ENCODE results near the gene HSD17B3. TPM values are rescaled to one million over a fixed set of nuclear protein-coding genes. Genes with fewer than 3 reads are reported as not detected.
"Not testable (repeated sequence)": the region's sequence is repeated elsewhere in the genome, so short reads cannot be mapped to it uniquely, and the experiment has no call there.

The HSD17B3 gene
- 1 to 10 TPM in 1 of 3 donors, under 1 TPM in 1, not detected in 1; 0.73 to 1.7 TPM for polyA plus RNA-seq

DNA sequence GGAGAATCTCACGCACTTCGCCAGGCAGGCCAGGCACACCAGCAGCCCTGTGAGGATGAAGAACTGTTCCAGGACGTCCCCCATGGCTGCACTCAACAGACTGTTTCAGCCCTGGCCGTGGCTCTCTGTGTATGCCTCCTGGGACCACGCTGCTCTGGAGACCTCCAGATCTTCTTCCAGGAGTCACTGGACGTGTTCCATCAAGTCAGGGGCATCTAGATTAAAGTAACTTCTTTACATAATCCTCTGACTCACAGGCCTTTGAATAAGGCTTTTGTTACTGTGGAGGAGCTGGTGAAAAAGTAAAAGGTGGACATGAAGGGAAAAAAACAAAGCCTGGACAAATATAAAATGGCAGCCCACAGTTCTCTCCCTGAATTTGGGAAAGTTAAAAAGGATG, at the start of gene HSD17B3:
Gene HSD17B3 (minus strand): TSS at position 156 of the 400 bp plus-strand sequence. CDS start 72 bp downstream, at position 84.
- 81 to 86% (median 83%) methylated on average over 6 of the region's 6 CpGs for WGBS, 3 donors
- H3K27ac ChIP-seq (ENCODE audit: low read depth, low read length): no peak within 1 kb of the TSS

DNA sequence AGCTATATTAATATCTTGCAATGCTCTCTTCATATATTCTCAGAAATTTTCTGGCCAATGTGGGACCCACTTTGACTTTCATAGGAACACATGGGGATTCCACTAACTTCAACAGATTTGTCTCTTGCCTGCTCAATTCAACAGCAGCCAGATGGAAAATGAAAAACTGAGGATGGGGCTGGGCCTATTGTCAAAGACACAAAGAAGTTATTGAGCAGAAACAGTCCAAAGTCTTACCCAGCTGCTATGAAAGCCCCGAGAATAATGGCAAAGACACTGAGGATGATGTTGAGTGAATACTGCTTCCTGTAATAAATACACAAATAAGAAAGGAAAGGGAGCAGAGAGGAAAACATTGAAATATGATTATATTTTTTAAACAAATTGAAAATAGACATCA, 48.9 kb upstream of the HSD17B3 start:
- H3K27ac ChIP-seq (ENCODE audit: low read depth, low read length): no peak overlapping the region
- WGBS, 3 donors: 89 to 100% (median 93%) methylated on average over 1 of the region's 1 CpG

DNA sequence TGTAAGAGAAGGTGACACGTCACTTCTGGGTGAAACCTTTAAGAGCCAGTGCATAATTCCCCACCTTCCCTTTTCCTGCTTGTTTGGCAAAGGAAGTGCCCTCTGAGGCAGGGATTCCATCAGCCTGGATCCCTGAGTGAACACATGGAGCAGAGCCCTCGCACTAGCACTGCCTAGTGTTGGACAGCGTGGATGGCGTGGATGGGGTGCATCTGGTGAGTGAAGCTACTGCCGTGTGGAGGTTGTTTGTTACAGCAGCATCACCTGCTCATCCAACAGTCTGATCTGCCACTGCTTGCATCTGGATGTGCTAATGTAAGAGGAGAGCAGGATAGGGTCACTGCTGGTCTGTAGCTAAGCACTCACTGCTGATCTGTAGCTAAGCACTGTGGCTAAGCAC, 46.3 kb upstream of the HSD17B3 start:
- WGBS, 3 donors: 96 to 99% (median 98%) methylated on average over 5 of the region's 5 CpGs
- H3K27ac ChIP-seq (ENCODE audit: low read depth, low read length): no peak overlapping the region

DNA sequence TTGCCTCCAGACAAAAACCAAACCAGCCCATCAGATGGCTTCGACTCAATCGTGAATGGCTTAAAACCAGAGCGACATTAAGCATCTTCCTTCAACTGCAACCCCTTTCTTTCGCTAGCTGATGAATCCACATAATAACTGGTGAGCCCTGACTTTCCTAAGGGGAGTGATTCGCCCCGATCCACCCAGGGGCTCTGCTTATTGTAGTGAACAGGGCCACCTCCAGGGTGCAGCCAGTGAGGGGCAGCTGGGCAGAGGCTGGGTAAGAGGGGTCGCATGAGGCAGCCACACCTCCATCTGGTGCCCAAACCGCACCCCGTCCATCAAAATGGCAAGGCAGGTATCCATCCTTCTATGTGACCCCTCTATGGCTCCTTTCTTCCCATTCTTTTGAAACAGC, 43.6 kb upstream of the HSD17B3 start:
- H3K27ac ChIP-seq (ENCODE audit: low read depth, low read length): no peak overlapping the region

DNA sequence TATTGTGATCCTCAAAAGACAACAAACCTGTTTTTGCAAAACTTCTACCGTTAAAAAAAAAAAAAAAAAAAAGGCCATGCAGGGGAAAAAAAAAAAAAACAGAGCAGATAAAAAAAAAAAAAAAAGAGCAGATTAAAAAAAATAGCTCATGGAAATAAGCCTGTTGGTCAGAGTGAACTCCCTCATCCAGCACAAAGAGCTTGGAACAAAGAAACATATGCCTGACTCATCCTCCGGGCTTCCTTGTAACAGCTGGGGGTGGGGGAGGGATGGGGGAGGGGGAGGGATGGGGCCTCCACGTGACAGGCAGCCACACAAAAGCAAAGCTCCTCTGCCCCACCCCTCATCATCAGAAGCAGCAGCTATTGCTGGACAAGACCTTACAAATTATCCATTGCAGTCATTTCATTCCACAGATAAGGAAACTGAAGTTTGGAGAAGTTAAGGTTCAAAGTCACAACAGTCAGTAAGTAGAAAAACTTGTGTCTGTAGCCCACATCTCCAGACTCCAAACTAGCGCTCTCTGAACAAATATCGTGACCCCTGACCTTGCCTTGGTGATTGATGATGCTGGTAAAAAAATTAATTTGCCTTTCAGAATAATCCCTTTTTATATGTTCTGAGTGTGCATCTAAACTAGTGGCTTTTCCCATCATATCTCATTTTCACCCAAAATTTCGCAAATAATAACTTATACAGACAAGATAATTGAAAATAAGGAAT, 42.6 kb upstream of the HSD17B3 start:
- H3K27ac ChIP-seq (ENCODE audit: low read depth, low read length): no peak overlapping the region
- 46 to 52% (median 47%) methylated on average over 6 of the region's 6 CpGs for WGBS, 3 donors

More for the DNA sequence above, 43.6 kb upstream of the HSD17B3 start:
- 84 to 95% (median 93%) methylated on average over 9 of the region's 9 CpGs for WGBS, 3 donors

DNA sequence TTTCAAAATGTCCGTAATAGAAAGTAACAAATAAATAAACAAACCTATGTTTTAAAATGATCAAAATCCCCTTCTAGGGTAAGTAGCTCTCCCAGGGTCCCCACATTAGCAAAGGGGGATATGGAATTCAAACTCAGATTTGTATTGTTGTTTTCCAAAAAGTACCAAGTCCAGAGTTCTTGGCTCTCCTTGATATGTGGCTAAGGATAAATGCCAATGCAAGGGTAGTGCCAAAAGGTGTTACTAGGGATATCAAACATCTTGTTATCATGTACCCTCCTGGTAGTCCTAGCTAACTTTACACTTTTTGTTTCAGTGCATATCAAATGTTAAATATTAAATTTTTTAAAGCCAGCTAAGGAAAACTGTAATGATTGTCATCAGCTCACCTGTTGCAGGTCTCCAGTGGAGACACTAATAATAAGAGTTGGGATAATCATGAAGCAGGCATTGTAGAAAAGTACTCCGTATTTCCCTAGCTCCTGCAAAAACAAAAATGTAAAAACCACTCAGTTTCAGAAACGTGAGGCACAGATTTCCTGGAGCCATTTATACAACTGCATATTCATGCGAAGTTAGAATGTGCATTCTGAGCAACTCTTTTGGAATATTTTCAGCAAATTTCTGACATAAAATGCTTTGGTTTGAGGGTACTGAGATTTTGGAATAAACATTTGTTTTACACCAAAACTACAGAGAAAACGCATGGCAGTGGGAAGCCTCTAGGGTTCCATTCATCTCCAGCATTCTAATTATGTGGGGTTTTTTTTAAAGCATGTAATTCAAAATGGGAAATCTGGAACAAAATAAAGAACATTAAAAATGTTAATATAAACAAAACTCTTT, 41.8 kb upstream of the HSD17B3 start:
- H3K27ac ChIP-seq (ENCODE audit: low read depth, low read length): no peak overlapping the region
- 58 to 81% (median 70%) methylated on average over 5 of the region's 5 CpGs for WGBS, 3 donors

DNA sequence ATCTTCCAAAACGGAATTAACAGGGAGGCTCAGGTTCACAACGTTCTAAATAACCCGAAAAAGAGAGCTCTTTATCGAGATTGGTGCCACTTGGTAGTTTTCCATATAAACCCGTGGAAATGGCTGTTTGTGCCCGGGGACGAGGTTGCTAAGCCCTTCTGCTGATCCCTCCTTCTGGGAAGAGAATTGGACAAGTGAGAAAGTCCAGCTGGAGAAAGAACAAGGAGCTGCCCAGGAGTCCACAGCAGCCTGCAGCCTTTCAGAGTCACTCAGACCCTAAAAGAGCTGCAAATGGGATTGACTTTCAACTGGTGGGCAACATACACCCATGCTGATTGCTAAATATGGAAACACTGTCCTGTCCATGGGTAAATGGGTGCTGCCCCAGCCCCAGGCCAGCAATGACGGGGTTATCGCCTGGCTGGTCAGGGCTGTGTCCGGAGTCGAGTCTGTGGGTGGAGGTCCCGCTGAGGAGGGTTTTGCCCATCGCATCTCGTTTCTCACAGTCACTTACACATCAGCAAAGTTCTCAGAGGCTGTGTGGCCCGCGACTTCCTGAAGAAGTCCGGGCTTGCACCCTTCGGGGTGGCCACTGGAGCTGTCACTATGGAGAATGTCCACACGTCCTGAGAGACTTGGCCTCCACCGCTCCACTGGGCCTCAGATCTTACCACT, 40.7 kb upstream of the HSD17B3 start:
- no peak overlapping the region for H3K27ac ChIP-seq (ENCODE audit: low read depth, low read length)
- WGBS, 3 donors: 82 to 91% (median 89%) methylated on average over 20 of the region's 20 CpGs

DNA sequence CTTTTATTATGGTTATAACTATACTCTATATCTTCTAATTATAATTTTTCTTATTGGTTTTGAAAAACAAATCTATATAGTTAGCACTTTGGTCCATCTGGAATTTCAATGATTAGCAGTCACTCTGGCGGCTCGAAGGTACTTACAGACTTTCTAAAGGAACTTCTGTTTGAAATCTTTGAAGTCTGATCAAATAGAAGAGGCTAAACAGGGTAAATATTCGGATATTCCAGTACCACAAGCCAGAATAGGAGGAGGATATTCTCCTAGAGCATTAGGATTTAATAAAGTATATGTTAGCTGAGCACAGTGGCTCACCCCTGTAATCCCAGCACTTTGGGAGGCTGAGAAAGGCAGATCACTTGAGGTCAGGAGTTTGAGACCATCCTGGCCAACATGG, 38.7 kb upstream of the HSD17B3 start:
- 74 to 92% (median 92%) methylated on average over 3 of the region's 3 CpGs for WGBS, 3 donors
- no peak overlapping the region for H3K27ac ChIP-seq (ENCODE audit: low read depth, low read length)

DNA sequence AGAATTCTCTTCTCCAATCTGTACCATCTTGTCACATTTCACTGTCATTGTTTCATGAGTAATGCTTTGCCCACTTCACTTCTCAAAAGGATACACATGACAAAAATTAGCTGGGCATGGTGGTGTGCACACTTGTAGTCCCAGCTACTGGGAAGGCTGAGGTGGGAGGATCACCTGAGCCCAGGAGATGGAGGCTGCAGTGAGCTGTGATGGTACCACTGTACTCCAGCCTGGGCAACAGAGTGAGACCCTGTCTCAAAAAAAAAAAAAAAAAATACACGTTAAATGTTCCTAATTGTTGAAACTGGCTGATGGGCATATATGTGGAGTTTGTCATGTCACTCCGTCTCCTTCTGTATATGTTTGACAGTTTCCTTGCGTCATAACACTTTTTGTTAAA, 36.3 kb upstream of the HSD17B3 start:
- 92 to 99% (median 92%) methylated on average over 3 of the region's 3 CpGs for WGBS, 3 donors
- H3K27ac ChIP-seq (ENCODE audit: low read depth, low read length): no peak overlapping the region

DNA sequence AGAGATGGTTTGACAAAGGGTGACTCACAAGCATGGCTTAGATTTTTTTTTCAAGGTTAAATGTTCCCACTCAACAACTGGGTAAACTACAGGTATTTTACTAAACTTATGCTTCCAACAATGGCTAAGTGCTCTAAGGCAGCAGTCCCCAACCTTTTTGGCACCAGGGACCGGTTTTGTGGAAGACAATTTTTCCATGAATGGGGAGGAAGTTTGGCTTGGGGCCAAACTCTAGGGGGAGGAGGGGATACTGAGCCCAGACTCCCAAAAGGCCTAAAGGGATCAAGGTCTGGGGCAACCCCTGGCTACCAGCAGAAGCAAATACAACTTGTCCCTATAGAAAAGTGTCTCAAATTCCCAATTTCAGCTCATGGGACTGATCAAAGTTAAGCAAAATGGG, 32.0 kb upstream of the HSD17B3 start:
- 44 to 71% (median 61%) methylated on average over 1 of the region's 1 CpG for WGBS, 3 donors
- H3K27ac ChIP-seq (ENCODE audit: low read depth, low read length): no peak overlapping the region

DNA sequence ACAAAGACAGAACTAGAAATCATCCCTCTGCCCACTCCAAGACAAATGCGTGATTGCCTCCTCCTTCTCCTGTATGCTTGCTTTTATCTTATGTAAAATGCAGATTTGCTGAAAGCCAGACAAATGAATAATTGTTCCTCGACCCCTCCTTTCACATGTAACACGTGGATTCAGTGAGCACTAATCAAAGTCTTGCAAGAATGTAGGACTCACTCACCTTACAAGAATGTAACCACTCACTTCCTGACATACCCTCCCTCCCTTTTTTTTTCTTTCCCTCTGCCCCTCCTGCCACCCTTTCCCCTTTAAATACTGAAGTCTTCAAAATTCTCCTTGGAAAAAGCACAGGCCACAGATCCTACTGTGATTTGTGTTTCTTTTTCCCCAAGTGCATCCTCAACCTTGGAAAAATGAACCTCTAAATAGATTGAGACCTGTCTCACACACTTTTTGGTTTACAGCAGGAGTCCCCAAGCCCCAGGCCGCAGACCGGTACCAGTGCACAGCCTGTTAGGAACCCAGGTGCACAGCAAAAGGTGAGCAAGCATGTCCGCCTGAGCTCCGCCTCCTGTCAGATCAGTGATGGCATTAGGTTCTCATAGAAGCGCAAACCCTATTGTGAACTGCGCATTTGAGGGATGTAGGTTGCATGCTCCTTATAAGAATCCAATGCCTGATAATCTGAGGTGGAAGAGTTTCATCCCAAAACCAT, 29.4 kb upstream of the HSD17B3 start:
- H3K27ac ChIP-seq (ENCODE audit: low read depth, low read length): no peak overlapping the region
- WGBS, 3 donors: 82 to 93% (median 91%) methylated on average over 9 of the region's 9 CpGs

DNA sequence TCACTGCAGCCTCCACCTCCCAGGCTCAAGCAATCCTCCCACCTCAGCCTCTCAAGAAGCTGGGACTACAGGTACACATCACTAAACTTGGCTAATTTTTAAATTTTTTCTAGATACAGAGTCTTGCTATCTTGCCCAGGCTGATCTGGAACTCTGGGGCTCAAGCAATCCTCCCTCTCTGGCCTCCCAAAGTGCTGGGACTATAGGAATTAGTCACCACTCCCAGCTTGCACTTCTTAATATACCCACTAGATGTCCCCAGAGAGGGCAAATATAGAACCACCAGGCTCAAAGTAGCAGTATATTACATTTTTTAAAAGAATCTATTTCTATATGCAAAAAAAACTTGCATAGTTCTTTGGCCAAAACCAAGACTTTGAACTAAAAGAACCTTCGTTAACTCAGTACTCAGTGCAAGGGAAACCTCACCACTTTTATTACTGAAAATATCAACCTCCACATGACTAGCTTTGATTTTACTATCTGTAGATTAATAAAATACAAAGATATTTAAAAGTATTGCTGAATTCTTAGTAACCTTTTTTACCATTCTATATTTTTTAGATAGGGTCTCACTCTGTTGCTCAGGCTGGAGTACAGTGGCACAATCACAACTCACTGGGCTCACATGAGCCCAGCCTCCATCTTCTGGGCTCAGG, 25.8 kb upstream of the HSD17B3 start:
- WGBS, 3 donors: 42 to 52% (median 50%) methylated on average over 1 of the region's 1 CpG
- no peak overlapping the region for H3K27ac ChIP-seq (ENCODE audit: low read depth, low read length)

DNA sequence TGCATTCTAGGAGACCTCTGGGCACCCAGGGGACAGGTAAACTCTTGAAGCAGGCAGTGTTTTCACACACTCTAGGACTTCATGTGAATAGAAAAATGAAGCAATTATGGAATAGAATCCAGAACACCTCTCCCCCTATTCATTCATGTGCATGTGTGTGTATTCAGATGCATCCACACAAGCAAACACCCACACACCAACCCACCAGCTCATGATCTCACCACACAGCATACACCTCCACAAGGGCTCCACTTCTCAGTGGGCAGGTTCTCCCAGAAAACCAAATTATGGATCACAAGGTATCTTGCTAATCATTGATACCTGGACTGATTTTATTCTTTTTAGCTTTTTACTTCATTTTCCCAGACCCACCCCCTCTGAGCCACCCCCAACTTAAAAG, 21.2 kb upstream of the HSD17B3 start:
- H3K27ac ChIP-seq (ENCODE audit: low read depth, low read length): no peak overlapping the region

DNA sequence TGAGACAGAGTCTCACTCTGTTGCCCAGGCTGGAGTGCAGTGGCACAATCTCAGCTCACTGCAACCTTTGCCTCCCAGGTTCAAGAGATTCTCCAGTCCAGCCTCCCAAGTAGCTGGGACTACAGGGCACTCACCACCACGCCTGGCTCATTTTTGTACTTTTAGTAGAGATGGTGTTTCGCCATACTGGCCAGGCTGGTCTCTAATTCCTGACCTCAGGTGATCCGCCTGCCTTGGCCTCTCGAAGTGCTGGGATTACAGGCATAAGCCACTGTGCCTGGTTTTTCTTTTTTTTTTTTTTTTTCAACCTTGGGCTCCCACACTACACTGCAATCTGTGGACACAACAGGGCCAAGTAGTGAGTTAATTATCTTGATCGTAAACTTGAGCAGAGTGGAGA, 20.8 kb upstream of the HSD17B3 start:
- 84 to 93% (median 92%) methylated on average over 5 of the region's 5 CpGs for WGBS, 3 donors
- H3K27ac ChIP-seq (ENCODE audit: low read depth, low read length): not testable (repeated sequence)

DNA sequence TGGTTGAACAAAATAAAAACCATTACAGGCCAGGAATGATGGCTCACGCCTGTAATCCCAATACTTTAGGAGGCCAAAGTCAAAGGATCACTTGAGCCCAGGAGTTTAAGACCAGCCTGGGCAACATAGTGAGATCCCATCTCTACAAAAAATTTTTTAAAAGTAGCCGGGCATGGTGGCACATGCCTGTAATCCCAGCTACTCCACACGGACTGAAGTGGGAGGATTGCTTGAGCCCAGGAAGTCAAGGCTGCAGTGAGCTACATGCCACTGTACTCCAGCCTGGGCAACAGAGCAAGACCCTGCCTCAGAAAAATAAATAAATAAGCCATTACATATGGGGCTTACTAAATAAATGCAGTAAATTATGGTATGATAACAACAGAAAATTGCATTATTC, 20.2 kb upstream of the HSD17B3 start:
- WGBS, 3 donors: 93 to 95% (median 93%) methylated on average over 3 of the region's 3 CpGs
- not testable (repeated sequence) for H3K27ac ChIP-seq (ENCODE audit: low read depth, low read length)

DNA sequence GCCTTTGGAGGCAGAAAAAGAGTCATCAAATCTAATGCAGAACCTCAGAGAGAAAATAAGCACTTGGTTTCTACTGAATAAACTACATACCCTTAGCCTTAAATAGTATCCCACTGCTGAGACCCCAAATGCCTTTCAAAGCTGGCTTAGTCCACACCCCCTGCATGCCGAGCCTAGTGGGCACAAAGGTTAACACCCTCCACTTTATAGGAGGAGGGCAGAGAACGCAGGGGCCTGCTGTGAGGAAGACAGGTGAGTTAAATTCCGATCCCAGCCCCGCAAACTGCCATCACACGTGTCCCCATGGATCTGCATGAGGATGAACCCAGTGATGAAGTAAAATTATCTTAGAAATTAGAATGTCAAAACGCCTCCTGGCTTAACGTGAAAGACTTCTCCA, 19.5 kb upstream of the HSD17B3 start:
- H3K27ac ChIP-seq (ENCODE audit: low read depth, low read length): no peak overlapping the region
- 82 to 91% (median 86%) methylated on average over 7 of the region's 7 CpGs for WGBS, 3 donors

DNA sequence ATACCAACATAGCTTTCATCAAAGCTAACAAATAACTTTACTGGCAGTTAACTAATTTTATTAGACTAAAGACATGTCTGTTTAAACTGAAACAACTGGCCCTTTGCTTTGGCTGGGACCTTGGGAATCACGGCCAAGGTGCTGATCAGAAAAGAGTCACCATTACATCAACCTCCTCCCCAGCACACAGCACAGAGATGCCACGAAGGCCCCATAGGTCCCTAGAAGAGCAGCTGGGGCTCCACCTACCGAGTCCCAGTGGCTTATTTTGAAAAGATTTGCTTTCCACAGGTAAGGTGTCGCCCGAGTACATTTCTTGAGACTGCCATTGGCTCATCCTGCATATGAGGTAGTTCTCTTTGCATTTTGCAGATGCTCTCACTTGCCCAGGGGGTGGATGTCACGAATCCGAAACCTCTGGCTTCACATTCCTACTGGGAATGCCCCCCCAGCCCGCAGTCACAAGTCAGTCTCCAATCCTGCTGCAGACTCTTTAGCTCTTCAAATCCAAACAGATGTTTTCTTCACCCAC, 18.8 kb upstream of the HSD17B3 start:
- H3K27ac ChIP-seq (ENCODE audit: low read depth, low read length): no peak overlapping the region
- 72 to 84% (median 83%) methylated on average over 8 of the region's 8 CpGs for WGBS, 3 donors
